Measurements from ENCODE around the gene LMAN2L.
"Not testable (repeated sequence)": the region's sequence is repeated elsewhere in the genome, so short reads cannot be mapped to it uniquely, and the experiment has no call there.

The LMAN2L gene

DNA sequence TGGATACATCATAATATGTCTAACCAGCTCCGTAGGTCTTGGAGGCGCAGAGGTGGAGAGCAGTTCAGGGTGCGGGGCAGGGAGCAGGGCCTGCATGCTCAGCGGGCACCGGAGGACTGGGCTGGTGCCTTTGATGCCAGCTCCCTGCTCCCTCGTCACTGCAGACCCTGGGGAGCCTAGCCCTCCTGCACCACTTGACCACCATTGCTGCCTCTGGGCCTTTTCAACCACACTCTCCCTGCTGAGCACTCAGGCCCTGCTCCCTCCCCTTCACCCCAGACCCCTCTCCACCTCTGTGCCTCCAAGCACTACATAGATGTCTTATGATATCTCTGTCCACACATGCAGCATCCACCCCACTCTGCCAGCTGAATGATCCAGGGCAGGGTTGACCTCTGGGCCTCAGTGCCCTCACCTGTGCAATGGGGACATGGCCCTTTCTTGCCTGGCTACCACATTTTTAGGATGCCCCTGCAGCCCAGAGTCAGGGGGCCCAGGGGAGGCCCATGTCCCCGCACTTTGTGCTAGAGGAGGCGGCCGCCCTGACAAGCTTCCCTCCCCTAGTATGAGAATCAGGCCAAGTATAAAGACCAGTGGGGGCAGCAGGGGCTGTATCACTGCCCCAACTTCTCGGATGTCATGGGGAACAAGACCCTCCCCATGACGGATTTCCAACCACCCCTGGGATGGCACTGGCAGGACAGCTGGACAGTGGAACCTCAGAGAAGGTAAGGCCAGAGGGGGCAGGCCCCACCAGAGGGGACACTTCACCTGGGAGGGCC is 51.0 kb downstream of the LMAN2L start:
- no peak for DNase-seq

DNA sequence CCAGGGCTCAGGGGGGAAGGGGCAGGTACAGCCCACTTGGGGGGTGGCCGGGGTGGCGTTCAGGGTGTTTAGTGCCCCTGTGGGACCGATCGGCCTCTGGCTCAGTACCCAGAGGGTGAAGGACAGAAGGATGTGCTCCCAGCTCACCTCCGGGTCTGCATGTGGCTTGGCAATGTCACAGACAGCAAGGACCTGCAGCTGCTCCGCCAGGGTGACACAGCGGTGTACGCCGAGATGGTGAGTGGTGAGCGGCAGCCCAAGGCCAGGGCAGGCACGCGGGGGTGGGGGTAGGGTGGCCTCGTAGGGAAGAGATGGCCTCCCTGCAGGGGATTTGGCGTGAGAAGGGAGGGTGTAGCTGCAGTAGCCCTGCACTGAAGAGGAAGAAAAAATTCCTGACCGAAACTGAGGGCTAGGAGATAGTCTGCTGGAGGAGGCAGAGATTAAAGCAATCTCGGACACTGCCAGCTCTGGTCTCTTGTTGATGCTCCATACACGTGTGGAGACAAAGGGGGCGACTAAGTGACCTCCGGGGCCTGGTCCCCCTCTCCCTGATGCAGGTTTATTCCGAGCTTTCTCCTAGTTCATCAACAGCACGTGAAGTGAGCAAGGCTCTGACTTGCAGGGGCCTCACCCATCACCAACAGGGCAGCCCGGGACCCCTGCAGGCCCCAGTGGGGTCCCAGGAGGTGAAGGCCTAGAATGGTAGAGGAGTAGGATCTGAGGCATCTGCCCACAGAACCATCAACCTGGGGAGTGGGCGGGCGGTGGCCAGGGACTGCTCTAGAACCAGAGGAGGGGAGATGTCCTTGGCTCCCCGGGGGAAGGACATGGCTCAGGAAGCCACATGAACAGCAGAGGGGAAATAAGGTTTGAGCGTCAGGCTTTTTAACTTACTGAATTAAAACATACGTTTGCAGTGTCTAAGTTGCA is 51.9 kb downstream of the LMAN2L start:
- DNase-seq = no peak

DNA sequence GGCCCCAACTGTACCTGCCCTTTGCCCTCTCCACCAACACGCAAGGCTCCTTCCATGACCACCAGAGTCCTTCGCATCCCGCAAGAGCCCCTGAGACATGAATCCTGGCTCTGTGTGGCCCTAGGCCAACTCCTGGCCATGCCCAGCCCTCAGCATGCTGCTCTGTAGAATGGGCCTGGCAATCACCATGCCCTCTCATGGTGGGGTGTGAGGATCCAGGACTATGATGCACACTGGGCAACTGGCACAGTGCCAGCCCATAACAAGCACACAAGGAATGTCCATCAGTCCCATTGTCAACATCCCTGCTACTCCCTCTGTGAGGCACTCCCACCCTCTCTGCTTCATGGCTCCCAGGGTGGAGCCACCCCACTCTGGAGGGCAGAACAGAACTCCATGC is 52.6 kb downstream of the LMAN2L start:
- DNase-seq = peak in 1 of 56 donors; percentile 14

DNA sequence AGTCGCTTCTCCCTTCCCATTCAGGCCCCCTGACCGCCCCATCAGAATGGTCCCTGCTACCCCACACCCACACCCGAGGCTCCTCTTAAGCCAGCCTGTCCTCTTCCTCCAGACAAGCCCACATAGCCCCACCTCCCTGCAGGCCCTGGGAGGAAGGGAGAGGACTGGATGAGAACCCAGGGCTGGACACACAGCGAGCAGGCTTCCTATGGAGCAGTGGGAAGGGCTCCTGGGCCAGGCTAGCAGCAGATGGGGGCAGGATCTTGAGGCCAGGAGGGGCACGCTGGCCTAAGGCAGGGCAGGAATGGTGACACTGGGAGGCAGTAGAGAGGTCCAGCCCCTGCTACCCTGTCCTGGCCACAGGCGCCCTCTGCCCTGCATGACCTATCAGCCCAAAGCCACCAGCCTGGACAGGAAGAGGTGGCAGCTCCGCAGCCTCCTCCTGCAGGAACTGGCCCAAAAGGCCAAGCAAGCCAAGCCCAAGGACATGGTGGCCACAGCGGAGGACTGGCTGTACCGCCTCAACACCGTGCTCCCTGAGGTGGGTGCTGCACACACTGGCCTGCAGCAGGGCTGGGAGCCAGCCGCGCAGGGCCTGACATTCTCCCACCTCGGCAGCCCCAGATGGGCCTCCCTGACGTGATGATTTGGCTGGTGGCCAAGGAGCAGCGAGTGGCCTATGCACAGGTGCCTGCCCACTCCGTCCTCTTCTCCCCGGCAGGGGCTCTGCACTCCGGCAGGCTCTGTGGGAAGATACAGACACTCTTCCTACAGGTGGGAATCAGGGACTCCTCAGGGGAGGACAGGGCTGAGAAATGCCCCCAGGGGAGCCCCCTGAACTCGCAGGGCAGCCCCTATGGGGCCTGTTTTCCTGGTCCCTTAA is 54.0 kb downstream of the LMAN2L start:
- no peak for DNase-seq

DNA sequence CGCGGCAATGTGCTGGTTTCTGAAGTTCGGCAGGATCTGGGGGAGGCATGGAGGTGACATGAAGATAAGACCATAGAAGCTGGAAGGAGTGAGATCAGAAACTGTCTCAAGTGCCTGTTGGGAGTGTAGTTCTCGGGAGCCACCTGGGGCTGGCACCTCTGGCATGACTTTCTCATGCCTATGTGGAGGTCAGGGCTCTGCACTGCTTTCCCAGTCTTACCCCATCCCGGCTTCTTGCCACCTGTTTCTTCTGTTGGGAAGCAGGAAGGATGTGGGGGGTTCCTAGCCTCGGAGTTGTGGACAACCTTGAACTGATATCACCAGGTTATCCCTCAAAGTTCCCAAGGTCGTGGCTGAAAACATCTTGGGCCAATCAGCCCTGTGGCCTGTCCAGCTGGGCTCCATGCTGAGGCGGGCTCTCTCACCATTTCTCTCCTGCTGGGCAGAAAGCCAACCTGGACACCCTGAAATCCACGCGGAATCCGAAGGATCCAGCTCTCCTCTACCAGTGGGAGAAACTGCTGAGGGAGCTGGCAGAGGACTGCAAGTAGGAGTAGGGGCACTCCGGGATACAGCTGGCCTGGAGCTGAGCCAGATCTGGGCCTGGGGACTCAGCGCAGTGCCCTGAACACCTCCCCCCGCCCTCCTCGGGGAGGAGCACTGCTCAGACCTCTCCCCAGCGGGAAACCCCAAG is 54.8 kb downstream of the LMAN2L start:
- DNase-seq = no peak

DNA sequence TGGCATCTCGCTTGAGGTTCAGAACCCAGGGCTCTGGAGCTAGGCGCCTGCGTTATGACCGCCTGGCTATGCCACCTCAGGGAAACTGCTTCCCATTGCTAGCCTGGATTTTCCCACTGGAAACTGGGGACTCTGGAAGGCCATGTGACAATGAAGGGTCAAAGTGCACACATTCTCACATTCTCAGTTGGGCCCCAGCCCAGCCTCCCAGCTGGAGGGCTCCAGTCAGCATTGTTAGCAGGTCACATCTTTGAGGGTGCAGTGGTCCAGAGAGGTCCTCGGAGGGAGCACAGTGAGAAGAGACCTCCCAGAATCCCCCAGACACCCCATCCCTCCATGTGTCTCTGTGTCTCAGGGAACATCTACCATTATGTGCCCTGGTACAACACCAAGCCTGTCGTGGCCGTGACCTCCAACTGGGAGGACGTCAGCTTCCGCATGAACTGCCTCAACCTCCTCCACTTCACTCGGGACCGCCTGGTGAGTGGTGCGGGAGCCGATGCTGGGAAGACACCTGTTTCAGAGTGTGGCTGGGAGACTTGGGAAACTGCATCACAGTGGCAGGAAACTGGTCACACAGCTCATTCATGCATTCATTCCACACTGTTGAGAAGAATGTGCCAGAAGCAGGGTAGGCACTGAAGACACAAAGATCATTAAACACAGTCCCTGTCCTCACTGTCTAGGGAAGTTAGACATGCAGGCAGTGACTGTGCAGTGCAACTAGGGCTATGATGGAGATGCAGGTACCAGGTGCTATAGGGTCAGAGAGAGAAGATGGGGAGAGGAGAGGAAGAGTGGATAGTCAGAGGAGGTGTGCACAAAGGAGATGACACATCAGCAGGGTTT is 55.7 kb downstream of the LMAN2L start:
- no peak for DNase-seq

DNA sequence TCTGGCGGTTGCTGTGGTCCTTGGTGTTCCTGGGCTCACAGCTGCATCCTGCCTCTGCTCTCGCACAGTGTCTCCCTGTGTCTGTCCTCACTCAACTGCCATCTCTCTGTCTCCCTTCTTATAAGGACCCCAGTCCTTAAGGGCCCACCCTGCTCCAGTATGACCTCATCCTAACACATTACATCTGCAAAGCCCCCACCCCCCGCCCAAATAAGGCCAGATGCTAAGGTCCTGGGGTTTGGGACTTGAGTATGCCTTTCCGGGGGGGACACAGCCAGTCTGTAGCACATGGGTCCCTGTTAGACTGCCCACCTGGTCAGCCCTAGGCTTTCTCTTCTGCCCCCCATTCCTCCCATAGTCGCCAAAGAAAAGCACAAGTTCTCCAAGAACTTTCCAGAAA is 56.6 kb downstream of the LMAN2L start:
- DNase-seq = no peak

DNA sequence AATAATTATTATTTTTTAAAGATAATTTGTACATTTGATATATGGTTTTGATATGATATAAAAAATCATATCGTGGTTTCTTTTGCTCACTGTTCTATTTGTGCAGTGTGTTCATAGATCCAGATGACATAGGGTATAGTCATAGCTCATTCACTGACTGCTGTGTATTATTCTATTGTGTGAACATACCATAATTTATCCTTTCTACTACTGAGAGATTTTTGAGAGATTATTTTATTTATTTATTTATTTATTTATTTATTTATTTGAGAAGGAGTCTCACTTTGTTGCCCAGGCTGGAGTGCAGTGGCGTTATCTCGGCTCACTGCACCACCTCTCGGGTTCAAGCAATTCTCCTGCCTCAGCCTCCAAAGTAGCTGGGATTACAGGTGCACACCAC is 58.3 kb downstream of the LMAN2L start:
- no peak for DNase-seq

DNA sequence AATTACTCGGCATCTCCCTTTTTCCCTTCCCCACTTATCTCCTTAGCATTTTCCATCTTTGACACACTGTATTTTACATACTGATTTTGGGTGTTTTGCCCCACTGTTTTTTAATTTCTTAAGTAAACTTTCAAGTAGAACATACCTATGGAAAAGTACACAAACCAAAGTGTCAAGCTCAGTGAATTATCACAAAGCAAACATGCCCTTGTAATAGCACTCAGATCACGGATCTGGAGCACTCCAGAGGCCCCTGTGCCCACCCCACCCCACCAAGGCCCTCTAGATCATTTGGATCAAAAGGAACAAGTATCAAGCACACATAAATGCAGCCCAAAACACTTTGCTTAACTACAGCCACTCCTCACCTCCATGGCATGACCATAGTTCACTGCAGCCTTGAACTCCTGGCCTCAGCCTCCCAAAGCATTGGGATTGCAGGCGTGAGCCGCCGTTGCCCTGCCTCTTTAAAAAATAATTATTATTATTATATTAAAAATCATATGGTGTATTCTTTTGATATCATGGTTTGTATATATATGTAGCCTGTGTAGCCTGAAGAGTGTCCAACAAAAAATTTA is 59.2 kb downstream of the LMAN2L start:
- no peak for DNase-seq

DNA sequence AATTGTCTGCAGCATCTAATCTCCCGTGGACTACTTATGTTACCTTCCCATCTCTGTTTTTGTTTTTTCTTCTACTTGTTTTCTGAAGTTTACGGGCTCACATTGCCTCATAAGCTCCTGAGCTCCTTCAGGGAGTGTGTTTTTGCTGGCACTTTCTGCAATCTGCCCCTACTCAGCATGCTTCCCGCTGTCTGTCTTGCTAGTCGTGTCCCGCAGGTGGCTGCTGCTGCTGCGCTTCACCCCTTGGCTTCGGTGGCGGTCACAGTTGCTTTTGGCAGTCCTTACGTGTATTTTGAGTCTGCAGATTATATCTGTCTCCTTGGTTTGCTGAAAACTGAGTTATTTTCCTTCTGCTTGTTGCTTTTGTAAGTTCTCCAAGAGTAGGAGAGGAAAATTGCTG is 60.0 kb downstream of the LMAN2L start:
- DNase-seq = no peak

DNA sequence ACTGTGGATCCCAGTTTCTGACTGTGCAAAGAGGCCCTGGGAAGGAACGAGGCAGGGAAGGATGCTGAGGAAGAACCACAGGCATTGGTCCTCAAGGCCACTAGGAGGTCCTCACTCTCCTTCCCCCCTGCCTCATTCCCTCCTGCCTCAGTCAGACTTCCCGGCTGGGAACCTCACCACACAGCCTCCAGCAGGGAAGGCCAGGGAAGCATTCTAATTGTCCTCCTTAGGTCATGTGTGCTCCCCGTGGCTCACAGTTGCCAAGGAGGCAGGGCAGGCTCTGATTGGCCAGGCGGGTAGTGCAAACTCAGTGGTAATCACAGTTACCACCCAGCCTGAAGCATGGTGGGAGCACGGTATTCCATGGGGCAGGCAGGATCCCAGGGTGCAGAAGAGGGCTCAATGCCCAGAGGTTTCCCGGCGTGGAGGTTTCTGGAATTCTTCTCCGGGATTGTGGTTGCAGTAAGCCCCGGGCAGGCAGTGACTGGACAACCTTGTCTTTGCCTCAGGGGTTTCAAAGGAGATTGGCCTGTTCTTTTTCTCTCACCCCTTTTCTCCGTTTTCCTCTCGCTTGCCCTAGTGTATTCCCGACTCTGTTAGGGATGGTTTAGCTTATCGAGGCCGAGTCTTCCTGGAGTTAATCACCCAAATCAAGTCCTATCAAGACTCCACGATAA is 70.2 kb downstream of the LMAN2L start:
- DNase-seq = no peak

DNA sequence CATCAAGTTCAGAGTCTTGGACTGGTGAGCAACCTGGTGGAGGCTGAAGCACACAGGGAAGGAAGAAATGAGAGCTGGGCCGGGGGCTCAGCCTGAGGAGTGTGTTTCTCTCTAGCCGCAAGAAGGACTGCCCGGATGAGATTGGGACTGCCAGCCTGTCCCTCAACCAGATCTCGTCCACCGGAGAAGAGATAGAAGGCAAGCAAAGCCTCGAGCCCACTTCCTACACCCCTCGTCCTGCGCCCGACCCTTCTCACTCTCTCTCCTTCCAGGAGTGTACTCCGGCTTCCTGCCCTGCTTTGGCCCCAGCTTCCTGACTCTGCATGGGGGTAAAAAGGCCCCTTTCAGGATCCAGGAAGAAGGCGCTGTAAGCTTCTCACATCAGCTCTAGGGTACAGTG is 71.1 kb downstream of the LMAN2L start:
- no peak for DNase-seq

DNA sequence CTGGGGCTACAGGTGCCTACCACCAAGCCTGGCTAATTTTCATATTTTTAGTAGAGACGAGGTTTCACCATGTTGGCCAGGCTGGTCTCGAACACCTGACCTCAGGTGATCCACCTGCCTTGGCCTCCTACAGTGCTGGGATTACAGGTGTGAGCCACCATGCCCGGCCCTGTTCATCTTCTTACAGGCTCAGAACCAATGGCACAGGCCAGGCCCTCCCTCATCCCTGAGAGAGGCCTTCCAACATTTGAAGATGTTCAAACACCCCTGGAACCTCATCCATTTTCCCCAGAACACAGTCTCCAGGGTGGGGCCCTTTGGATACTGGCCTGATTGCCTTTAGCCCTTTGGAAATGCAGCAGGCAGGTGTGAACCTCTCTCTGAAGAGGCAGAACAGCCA is 74.1 kb downstream of the LMAN2L start:
- not testable (repeated sequence) for DNase-seq

DNA sequence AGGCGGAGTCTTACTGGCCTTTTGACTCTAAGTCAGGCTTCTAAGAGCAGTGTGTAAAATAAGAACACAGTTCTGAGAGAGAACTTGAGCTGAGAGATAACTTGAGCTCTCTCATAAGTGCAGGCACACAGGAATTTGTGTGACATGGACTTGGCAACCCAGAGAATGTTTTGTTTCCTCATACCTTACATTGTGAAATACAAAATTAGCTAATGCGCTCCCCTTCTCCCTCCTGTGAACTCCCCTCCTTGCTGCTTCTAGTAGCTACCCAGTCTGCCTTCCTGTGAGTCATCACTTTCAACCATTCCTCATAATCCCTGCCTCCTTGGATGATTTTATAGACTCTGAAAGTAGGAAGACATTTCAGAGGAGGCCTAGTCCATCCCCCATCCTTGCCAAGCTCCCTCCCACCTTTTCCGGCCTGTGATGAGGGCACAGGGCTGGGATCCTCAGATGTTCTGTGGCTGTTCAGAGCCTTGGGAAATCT is 74.7 kb downstream of the LMAN2L start:
- peak in 10 of 56 donors; percentile 6 to 41 (median 20) for DNase-seq

DNA sequence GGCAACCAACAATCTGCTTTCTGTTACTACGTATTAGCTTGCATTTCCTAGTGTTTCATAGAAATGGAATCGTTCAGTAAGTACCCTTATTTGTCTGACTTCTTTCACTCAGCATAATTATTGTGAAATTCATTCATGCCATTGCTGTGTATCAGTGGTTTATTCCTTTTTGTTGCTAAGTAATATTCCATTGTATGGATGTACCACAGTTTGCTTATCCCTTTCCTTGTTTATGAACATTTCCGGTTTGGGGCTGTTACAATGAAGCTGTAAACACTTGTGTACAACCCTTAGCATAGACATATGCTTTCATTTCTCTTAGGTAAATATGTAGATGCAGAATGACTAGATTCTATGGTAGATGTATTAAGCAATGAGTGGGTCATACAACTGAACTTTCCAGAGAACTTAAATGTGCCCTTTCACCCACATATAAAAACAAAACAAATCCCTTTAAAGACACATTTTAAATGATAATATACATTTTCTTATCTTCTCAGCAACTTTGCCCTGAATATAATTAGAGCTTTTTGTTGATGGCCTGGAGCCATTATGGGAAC is 75.4 kb downstream of the LMAN2L start:
- no peak for DNase-seq

DNA sequence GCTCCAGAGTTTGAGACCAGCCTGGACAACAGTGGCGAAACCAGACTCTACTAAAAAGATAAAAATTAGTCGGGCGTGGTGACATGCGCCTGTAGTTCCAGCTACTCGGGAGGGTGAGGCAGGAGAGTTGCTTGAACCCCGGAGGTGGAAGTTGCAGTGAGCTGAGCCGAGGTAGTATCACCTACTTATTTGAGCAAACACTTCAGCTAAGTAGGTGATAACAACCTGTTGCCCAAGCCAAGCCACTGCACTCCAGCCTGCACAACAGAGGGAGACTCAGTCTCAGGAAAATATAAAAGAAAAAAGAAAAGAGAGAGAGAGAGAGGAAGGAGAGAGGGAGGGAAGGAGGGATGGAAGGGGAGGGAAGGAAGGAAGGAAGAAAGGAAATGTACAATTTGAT is 76.0 kb downstream of the LMAN2L start:
- no peak for DNase-seq

DNA sequence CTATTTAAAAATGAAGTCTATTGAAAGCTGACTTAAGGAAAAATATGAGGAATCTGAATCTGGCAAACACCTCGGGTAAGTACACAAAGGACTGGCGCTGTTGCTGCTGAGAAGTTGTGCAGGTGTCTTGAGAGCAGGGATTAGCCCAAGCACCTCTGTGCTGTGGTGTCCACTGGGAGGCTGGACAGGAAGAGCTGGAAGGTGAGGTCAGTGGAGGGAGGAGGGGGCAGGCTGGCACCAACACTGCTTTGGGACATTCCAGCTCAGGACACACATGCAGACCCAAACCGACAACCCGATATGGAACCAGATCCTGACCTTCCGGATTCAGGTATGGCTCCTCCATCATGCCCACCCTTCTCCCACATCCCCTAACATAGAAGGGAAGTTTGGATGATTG is 76.7 kb downstream of the LMAN2L start:
- no peak for DNase-seq

DNA sequence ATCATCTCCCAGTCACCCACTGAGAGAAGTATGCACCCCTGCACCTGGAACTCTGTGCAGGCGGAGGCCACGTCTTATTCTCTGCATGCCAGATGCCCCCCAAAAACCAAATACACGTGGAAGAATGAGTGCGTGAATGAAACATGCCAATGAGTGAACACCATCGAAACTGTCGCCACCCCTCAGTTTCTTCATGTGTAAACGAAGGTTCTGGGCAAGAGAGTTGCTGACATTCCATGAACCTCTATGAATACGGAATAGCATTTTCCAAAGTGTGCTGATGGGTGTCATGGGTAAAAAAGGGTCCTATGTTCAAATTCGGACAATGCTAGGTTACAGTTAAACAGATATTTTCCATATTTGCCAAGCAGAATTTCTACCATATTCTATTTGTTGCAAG is 77.5 kb downstream of the LMAN2L start:
- DNase-seq = no peak

All from nucleus accumbens (tissue), 56 donors.